ENCODE results near the gene CEP83. TPM values are rescaled to one million over a fixed set of nuclear protein-coding genes. Genes with fewer than 3 reads are reported as not detected.
"Not testable (repeated sequence)": the region's sequence is repeated elsewhere in the genome, so short reads cannot be mapped to it uniquely, and the experiment has no call there.

Gene CEP83
- total RNA-seq, 2 donors from 2014 or later = 23.3 to 26.3 TPM

DNA sequence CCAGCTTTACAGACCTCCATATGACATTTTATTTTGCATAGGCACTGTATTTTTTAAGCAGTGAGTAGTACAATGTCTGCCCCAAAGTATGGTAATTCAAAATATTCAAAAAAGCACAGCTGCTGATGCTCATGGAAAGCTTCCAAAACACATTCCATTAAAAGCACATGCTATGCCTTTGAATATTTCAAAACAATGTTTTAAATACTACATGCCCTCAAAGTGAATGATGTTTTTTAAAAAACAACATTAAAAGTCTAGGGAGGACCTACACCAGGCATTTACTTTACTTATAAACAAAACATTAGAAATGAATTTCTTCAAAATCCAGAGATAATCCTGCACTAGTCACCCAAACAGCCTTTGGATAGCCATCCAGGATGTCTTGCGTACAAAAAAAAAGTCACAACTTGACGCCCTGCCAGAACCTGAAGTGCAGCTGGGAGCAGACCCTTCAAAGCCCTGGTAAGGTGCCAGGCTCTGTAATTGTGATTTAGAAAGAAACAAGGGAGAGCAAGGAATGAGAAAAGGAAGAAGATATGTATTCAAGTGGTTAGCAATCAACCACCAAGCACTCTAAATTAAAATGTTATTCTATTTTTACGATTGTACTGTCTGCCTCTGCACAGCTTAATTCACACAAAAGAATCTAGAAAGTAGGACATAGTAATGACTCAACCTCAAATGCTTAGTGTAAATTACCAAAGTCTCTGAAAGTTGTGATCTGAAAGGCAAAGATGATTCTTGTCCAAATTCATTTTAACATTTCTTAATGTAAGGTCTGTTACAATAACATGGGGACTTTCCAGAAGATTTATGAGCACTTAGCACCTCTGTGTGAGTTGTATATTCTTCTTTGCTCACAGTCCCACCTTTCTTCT lies 31.9 kb downstream of the CEP83 start:
- no peak for DNase-seq
- no peaks in the 10 kb centered on the region for H3K27me3 Mint-ChIP-seq (ENCODE audit: low read depth)
- H3K4me3 Mint-ChIP-seq = peak overlapping the region; percentile 49 to 69
- H3K36me3 Mint-ChIP-seq (ENCODE audit: insufficient read depth in 2 of 2) = peaks cover 34 to 54% of the 10 kb centered on the region in 2 donors
- H3K9me3 Mint-ChIP-seq = peaks cover 19 to 20% of the 10 kb centered on the region in 2 donors
- ATAC-seq (replicated peaks in 1 of 2) = peak; percentile 84 to 89
- H3K27ac Mint-ChIP-seq = peak overlapping the region; percentile 66
- peaks cover 31% of the 10 kb centered on the region for H3K4me1 Mint-ChIP-seq (ENCODE audit: low read depth)

DNA sequence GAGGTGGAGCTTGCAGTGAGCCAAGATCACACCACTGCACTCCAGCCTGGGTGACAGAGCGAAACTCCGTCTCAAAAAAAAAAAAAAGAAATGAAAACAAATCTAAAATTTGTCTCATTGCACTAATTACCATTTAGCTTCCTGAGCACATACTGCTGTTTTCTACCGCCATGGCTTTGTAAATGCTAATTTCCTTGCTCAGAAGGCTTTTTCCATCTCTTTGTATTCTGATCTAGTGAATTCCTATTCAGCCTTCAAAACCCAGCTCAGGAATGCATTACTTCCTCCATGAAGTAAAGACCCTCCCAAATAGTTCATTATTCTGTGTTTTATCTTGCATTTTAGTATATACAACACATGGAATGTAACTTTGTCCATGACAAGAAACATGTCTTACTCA lies 33.6 kb downstream of the CEP83 start:
- Mint-ChIP-seq H3K4me3 (no peak overlapping the region), H3K36me3 (ENCODE audit: insufficient read depth in 2 of 2) (peaks cover 39 to 55% of the 10 kb centered on the region in 2 donors), H3K4me1 (ENCODE audit: low read depth) (peaks cover 30% of the 10 kb centered on the region), H3K9me3 (peaks cover 21 to 29% of the 10 kb centered on the region in 2 donors), H3K27ac (peak overlapping the region; percentile 33), H3K27me3 (ENCODE audit: low read depth) (no peaks in the 10 kb centered on the region)
- DNase-seq = no peak
- no peak for ATAC-seq (replicated peaks in 1 of 2)

DNA sequence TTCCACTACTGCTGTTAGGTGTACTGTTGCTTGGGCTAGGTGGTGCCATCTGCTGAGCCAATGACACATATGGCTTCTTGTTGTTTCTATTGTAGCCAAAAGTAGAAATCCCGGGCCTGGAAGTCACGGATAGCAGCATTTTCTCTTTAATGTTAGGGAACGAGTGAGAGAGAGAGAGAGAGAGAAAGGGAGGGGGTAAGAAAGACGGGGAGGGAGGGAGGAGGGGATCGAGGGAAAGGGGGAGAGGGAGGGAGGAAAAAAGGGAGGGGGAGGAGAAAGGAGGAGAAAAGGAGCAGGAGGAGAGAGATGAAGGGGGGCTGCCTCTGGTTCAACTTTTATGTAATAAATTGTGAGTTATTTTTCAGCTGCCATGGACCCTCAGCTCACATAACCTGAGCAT lies 34.8 kb downstream of the CEP83 start:
- DNase-seq; ATAC-seq (replicated peaks in 1 of 2); H3K27me3 Mint-ChIP-seq (ENCODE audit: low read depth); H3K27ac Mint-ChIP-seq: not testable (repeated sequence)
- Mint-ChIP-seq H3K9me3 (peaks cover 13 to 22% of the 10 kb centered on the region in 2 donors), H3K36me3 (ENCODE audit: insufficient read depth in 2 of 2) (peaks cover 30 to 43% of the 10 kb centered on the region in 2 donors), H3K4me3 (peak overlapping the region in 1 of 2 donors; percentile 23), H3K4me1 (ENCODE audit: low read depth) (peaks cover 20% of the 10 kb centered on the region)

DNA sequence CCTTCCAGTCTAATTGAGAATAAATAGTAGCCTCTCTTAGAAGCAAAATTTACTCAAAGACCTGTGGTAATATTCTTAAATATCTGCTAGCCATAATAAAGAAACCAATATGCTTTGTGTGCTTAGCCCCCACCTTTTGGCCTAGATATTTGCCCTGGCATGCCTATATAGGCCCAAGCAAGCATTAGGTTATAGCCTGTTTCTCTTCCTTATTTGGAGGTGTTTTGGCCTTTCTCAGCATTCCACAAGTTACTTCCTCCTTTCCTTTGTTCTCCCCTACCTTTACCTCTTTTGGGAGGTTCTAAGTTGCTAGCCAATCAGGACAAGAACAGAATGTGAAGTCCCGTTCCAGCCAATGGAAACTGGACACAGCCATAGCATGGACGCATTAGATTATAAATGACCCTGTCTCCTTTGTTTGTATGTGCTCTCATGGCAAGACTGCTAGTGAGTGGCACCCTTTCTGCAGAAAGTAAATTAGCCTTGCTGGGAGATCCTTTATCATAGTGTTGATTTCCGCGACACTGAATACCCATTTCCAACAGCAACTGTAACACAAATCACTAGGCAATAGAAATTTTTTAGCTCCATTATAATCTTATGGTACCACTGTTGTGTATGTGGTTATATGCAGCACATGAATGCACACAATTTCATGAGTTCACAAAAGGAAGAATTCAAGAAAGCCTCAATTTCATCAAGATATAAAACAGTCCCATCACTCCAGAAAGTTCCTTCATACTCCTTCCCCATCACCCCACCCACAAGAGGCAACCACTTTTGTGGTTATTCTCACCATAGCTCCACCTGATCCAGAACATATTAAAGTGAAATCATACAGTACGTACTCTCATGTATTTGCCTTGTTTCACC lies 37.6 kb downstream of the CEP83 start:
- no peak for ATAC-seq (replicated peaks in 1 of 2)
- Mint-ChIP-seq H3K36me3 (ENCODE audit: insufficient read depth in 2 of 2) (peaks cover 28 to 56% of the 10 kb centered on the region in 2 donors), H3K9me3 (peaks cover 16 to 27% of the 10 kb centered on the region in 2 donors), H3K27me3 (ENCODE audit: low read depth) (no peaks in the 10 kb centered on the region), H3K4me1 (ENCODE audit: low read depth) (peaks cover under 1% of the 10 kb centered on the region), H3K4me3 (no peak overlapping the region), H3K27ac (no peak overlapping the region)
- no peak for DNase-seq

DNA sequence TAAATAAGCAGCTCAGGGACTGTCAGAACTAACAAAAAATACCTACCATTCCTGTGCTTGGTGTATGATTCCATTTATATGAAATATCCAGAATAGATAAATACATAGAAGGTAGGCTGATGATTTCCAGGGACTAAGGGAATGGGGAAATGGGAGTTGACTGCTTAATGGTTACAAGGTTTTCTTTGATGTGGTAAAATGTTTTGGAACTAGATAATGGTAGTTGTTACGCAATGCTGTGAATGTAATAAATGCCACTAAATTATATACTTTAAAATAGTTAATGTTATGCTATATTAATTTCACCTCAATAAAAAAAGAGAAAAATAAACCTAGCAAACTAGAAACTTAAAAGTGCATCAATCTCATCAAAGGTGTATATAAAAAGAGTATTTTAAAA lies 41.1 kb downstream of the CEP83 start:
- Mint-ChIP-seq H3K4me3 (no peak overlapping the region), H3K4me1 (ENCODE audit: low read depth) (no peaks in the 10 kb centered on the region), H3K9me3 (peaks cover 11 to 18% of the 10 kb centered on the region in 2 donors), H3K27ac (no peak overlapping the region), H3K27me3 (ENCODE audit: low read depth) (no peaks in the 10 kb centered on the region), H3K36me3 (ENCODE audit: insufficient read depth in 2 of 2) (peaks cover 12 to 34% of the 10 kb centered on the region in 2 donors)
- no peak for ATAC-seq (replicated peaks in 1 of 2)
- no peak for DNase-seq

DNA sequence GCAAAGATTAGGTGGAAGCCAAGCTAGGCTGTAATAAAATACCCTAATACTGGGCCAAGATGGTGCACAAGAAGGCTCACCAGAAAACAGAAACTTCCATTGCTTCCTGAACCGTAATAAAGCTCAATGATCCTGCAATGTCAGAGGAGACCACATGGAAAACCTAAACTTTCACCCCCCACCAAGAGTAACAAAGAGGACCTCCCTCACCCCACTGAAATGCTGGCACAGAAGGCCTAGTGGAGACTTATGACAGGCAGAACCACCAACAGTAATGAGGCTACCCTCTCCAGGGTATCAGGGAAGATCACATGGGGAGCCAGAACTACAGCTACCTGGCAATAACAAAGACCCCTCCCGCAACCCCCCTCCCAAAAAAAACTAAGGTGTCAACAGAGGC lies 43.1 kb downstream of the CEP83 start:
- Mint-ChIP-seq H3K4me3 (no peak overlapping the region), H3K36me3 (ENCODE audit: insufficient read depth in 2 of 2) (peaks cover 2 to 19% of the 10 kb centered on the region in 2 donors), H3K27ac (no peak overlapping the region), H3K4me1 (ENCODE audit: low read depth) (peaks cover 2% of the 10 kb centered on the region), H3K27me3 (ENCODE audit: low read depth) (no peaks in the 10 kb centered on the region), H3K9me3 (peaks cover 2 to 5% of the 10 kb centered on the region in 2 donors)
- DNase-seq (no peak), ATAC-seq (replicated peaks in 1 of 2) (no peak)

DNA sequence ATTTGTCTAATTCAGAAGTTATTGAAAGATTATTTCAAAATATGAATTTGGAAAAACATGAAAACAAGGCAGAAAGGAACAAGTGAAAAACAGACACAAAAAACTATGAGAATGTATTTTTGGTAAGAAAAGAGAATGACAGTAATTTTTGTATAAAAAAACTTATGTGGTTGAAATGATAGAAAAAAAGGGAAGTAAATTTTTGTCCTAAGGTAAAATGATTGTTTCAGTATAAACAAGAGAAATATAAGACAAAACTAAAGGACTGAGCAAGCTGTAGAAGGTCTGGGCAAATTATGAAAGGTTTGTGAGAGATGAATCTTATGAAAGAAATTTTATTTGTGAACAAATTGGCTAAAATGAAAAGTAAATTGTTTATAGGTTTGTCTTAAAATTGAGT lies 44.6 kb downstream of the CEP83 start:
- peaks cover 4% of the 10 kb centered on the region for H3K4me1 Mint-ChIP-seq (ENCODE audit: low read depth)
- peaks cover 2 to 19% of the 10 kb centered on the region in 2 donors for H3K36me3 Mint-ChIP-seq (ENCODE audit: insufficient read depth in 2 of 2)
- H3K27ac Mint-ChIP-seq = no peak overlapping the region
- H3K27me3 Mint-ChIP-seq (ENCODE audit: low read depth) = no peaks in the 10 kb centered on the region
- no peak overlapping the region for H3K4me3 Mint-ChIP-seq
- ATAC-seq (replicated peaks in 1 of 2) (no peak), DNase-seq (no peak)
- peaks cover 2 to 5% of the 10 kb centered on the region in 2 donors for H3K9me3 Mint-ChIP-seq

DNA sequence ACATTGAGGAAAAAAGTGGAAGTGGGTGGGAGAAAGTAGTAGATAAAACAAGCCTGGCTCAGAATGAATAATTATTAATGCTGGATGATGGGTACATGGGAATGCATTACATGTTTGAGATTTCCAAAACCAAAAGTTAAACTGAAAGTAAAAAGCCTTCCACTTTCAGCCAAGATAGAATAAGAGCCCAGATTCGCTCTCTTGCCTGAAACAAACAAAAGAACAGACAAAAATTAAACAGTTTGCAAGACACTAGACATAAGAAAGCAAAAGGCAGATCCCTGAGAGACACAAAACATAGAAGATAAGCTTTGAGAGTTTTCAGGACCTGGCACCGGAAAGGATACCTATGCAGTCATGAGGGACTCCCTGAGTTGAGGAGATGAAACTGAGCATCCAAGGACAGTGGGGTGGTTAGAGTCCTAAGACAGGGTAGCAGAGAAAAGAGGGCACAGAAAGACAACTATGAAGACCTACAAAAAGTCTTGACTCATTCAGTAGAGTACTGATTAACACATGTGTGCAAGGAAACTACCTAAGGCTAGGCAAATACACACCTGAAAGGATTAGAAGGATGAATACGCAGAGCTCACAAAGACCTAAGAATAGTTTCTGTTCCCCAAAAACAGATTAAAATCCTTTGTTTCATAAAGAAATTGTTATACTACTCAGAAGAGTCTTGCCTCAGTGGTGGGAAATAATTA lies 54.1 kb downstream of the CEP83 start:
- ATAC-seq (replicated peaks in 1 of 2) (no peak), DNase-seq (no peak)
- H3K9me3 Mint-ChIP-seq = peaks cover 0 to 4% of the 10 kb centered on the region in 2 donors
- H3K27me3 Mint-ChIP-seq (ENCODE audit: low read depth) = no peaks in the 10 kb centered on the region
- H3K36me3 Mint-ChIP-seq (ENCODE audit: insufficient read depth in 2 of 2) = peaks cover 8 to 20% of the 10 kb centered on the region in 2 donors
- no peak overlapping the region for H3K27ac Mint-ChIP-seq
- peaks cover 17% of the 10 kb centered on the region for H3K4me1 Mint-ChIP-seq (ENCODE audit: low read depth)
- peak overlapping the region; percentile 45 to 55 for H3K4me3 Mint-ChIP-seq

DNA sequence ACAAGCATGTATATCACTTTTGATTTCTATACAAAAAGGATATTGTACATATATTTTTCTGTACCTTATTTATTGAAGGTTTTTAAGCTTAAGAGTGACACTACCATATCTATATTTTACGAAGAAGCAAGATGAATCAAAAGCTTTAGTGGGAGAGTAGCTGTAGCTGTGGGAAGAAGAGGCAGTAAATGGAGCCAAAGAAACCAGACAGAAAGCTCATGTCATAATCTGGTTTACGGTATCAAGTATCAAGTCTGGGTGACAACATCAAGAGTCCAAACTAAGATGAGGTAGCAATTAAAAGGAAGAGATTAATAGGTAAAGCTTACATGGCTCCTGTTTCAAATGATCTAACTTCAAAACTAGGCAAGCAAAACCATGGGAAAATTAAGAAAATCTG lies 54.8 kb downstream of the CEP83 start:
- H3K27ac Mint-ChIP-seq = peak overlapping the region; percentile 31
- H3K9me3 Mint-ChIP-seq = peaks cover 0 to 6% of the 10 kb centered on the region in 2 donors
- DNase-seq = no peak
- no peaks in the 10 kb centered on the region for H3K27me3 Mint-ChIP-seq (ENCODE audit: low read depth)
- H3K4me3 Mint-ChIP-seq = peak overlapping the region in 1 of 2 donors; percentile 42
- ATAC-seq (replicated peaks in 1 of 2) = no peak
- H3K36me3 Mint-ChIP-seq (ENCODE audit: insufficient read depth in 2 of 2) = peaks cover 11 to 25% of the 10 kb centered on the region in 2 donors
- H3K4me1 Mint-ChIP-seq (ENCODE audit: low read depth) = peaks cover 17% of the 10 kb centered on the region

DNA sequence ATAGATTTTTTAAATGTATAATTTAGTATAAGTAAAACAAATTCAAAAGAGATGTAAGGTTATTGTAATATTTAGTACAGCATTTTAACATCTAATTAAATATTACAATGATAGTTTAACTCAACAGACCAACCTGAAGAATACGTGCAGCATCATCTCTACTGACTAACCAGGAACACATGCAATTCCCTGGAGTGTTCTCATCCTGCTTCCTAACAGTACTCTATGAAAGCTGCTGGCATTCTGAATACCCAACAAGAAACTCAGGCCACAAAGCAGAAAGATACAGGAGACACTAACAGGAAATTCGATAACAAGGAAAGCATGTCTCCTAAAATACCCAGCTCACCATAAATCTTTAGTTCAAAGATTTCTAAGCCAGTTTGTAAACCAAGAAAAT lies 58.3 kb downstream of the CEP83 start:
- no peak for DNase-seq
- Mint-ChIP-seq H3K27ac (no peak overlapping the region), H3K27me3 (ENCODE audit: low read depth) (no peaks in the 10 kb centered on the region), H3K4me1 (ENCODE audit: low read depth) (peaks cover 17% of the 10 kb centered on the region), H3K9me3 (peaks cover 4 to 10% of the 10 kb centered on the region in 2 donors), H3K36me3 (ENCODE audit: insufficient read depth in 2 of 2) (peaks cover 16 to 41% of the 10 kb centered on the region in 2 donors), H3K4me3 (no peak overlapping the region)
- no peak for ATAC-seq (replicated peaks in 1 of 2)

DNA sequence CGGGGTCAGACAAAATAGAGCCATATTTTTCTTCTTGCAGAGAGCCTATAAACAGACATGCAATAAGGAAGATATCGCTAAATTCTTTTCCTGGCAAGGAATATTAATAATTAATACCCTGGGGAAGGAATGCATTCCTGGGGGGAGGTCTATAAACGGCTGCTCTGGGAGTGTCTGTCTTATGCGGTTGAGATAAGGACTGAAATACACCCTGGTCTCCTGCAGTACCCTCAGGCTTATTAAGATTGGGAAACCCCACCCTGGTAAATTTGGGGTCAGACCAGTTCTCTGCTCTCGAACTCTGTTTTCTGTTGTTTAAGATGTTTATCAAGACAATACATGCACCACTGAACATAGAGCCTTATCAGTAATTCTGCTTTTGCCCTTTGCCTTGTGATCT lies 61.0 kb downstream of the CEP83 start:
- H3K27ac Mint-ChIP-seq; H3K27me3 Mint-ChIP-seq (ENCODE audit: low read depth); H3K4me3 Mint-ChIP-seq; DNase-seq; H3K4me1 Mint-ChIP-seq (ENCODE audit: low read depth); ATAC-seq (replicated peaks in 1 of 2): not testable (repeated sequence)
- peaks cover 6 to 13% of the 10 kb centered on the region in 2 donors for H3K9me3 Mint-ChIP-seq
- H3K36me3 Mint-ChIP-seq (ENCODE audit: insufficient read depth in 2 of 2) = peaks cover 18 to 50% of the 10 kb centered on the region in 2 donors

DNA sequence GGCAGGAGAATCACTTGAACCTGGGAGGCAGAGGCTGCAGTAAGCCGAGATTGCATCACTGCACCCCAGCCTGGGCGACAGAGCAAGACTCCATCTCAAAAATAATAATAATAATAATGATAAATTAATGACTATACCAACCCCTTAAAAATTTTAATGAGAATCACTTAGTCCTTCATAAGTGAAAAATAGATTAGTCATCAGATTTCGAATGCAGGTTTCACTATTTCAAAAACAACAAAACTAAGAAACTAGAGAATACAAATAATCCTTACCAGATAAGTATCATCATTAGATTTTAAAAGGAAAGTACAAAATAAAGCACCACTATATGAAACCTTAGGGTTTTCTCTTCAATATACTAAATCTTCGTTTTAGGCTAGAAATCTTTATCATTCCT lies 62.3 kb downstream of the CEP83 start:
- H3K4me3 Mint-ChIP-seq = no peak overlapping the region
- H3K9me3 Mint-ChIP-seq = peaks cover 6 to 13% of the 10 kb centered on the region in 2 donors

More for the DNA sequence above, 62.3 kb downstream of the CEP83 start:
- Mint-ChIP-seq H3K27ac (no peak overlapping the region), H3K36me3 (ENCODE audit: insufficient read depth in 2 of 2) (peaks cover 19 to 51% of the 10 kb centered on the region in 2 donors), H3K4me1 (ENCODE audit: low read depth) (no peaks in the 10 kb centered on the region), H3K27me3 (ENCODE audit: low read depth) (no peaks in the 10 kb centered on the region)
- ATAC-seq (replicated peaks in 1 of 2) (no peak), DNase-seq (no peak)
